ENCODE data around the gene NOTCH1. TPM values are rescaled to one million over a fixed set of nuclear protein-coding genes. Genes with fewer than 3 reads are reported as not detected.

The NOTCH1 gene
- total RNA-seq, 1 donor from 2014 or later, result 70.7 TPM

Other genes with a start within 250 kb of the NOTCH1 start
- not detected in 2 replicates for gene CCDC187, start 242.0 kb downstream of the NOTCH1 start, total RNA-seq
- 24.1 and 32.1 TPM in 2 replicates for gene GPSM1, start 218.5 kb downstream of the NOTCH1 start, total RNA-seq
- 15.7 and 32.4 TPM in 2 replicates for gene DNLZ, start 182.3 kb downstream of the NOTCH1 start, total RNA-seq
- 0.59 and 1.1 TPM in 2 replicates for gene CARD9, start 172.4 kb downstream of the NOTCH1 start, total RNA-seq
- 7.8 and 10.5 TPM in 2 replicates for gene SNAPC4, start 145.9 kb downstream of the NOTCH1 start, total RNA-seq
- gene ENTR1, start 135.4 kb downstream of the NOTCH1 start, total RNA-seq, result 37.6 and 44.7 TPM in 2 replicates
- gene PMPCA, start 135.4 kb downstream of the NOTCH1 start, total RNA-seq, result 63.0 and 65.5 TPM in 2 replicates
- gene INPP5E, start 106.2 kb downstream of the NOTCH1 start, total RNA-seq, result 5.8 and 8.7 TPM in 2 replicates
- gene SEC16A, start 63.0 kb downstream of the NOTCH1 start, total RNA-seq, result 18.8 and 19.9 TPM in 2 replicates
- 450 and 500 TPM in 2 replicates for gene EGFL7, start 116.9 kb upstream of the NOTCH1 start, total RNA-seq
- gene AGPAT2, start 141.4 kb upstream of the NOTCH1 start, total RNA-seq, result 48.9 and 49.9 TPM in 2 replicates
- 152 and 177 TPM in 2 replicates for gene DIPK1B, start 166.5 kb upstream of the NOTCH1 start, total RNA-seq
- gene LCN10, start 196.9 kb upstream of the NOTCH1 start, total RNA-seq, result under 0.01 TPM in 1 of 2 replicates, not detected in the other
- not detected in 2 replicates for gene LCN6, start 202.5 kb upstream of the NOTCH1 start, total RNA-seq
- not detected in 2 replicates for gene LCN8, start 212.2 kb upstream of the NOTCH1 start, total RNA-seq
- not detected in 2 replicates for gene LCN15, start 218.5 kb upstream of the NOTCH1 start, total RNA-seq
- gene TMEM141, start 245.3 kb upstream of the NOTCH1 start, total RNA-seq, result 47.5 and 73.2 TPM in 2 replicates

All from pulmonary artery endothelial cell (primary cell).